IMR-90 (cell line): Measurements from ENCODE around the gene TRAPPC4. TPM values are rescaled to one million over a fixed set of nuclear protein-coding genes. Genes with fewer than 3 reads are reported as not detected.

ENCODE experiments used
- ATAC-seq: fragments of 200-7000 bp; cut with Tn5 transposase; 2 replicates; pipeline ENCODE4 v1.9.1; 2020; ENCODE audit warnings: low read depth, mild to moderate bottlenecking, moderate library complexity
- BruUV-seq: library from RNA; stranded (reverse); fragments of 400-500 nt; replicated peaks from 2 replicates; lab custom pipeline; 2021; lab: Mats Ljungman, UMichigan
- CTCF ChIA-PET: fragments of 300-600 bp; formaldehyde crosslinking; extraction: SDS; loops from one replicate; lab custom pipeline; 2021; ENCODE audit warnings: antibody characterized with exemption; lab: Yijun Ruan, JAX
- POLR2A ChIA-PET: fragments of 300-600 bp; sonication (Branson Sonifier 250); formaldehyde crosslinking; loops from one replicate; lab custom pipeline; 2022; ENCODE audit warnings: antibody characterized with exemption; ENCODE audit not compliant: unreplicated experiment; lab: Charles Lee
- DNase-seq: peaks from one replicate; pipeline ENCODE4 v3.0.0; 2013
- H2AFZ ChIP-seq: replicated peaks from 2 replicates; pipeline ENCODE3; 2013; ENCODE audit warnings: low read length, mild to moderate bottlenecking; ENCODE audit not compliant: poor library complexity
- H2AK5ac ChIP-seq: 2 replicates; pipeline ENCODE4 v1.6.1; 2013; ENCODE audit warnings: low read depth, low read length, inconsistent platforms
- H2AK9ac ChIP-seq: replicated peaks from 2 replicates; pipeline ENCODE3; 2013; ENCODE audit warnings: mild to moderate bottlenecking, low read depth, low read length, moderate library complexity; ENCODE audit not compliant: poor library complexity
- H2BK120ac ChIP-seq: 2 replicates; pipeline ENCODE4 v1.6.1; 2013; ENCODE audit warnings: low read depth, low read length, inconsistent platforms
- H2BK15ac ChIP-seq: 3 replicates; pipeline ENCODE4 v1.6.1; 2013; ENCODE audit warnings: low read depth, low read length, inconsistent platforms
- H2BK20ac ChIP-seq: 2 replicates; pipeline ENCODE4 v1.6.1; 2013; ENCODE audit warnings: low read depth, mild to moderate bottlenecking, inconsistent platforms, low read length, moderate library complexity
- H2BK5ac ChIP-seq: 2 replicates; pipeline ENCODE4 v1.6.1; 2013; ENCODE audit warnings: mild to moderate bottlenecking, low read depth, low read length, inconsistent platforms; ENCODE audit not compliant: poor library complexity, severe bottlenecking
- H3K14ac ChIP-seq: replicated peaks from 2 replicates; pipeline ENCODE4 v1.6.1; 2013; ENCODE audit warnings: low read depth, low read length, inconsistent platforms
- H3K18ac ChIP-seq: 2 replicates; pipeline ENCODE4 v1.6.1; 2013; ENCODE audit warnings: low read depth, low read length, control low read depth
- H3K23ac ChIP-seq: 2 replicates; pipeline ENCODE4 v1.6.1; 2013; ENCODE audit warnings: low read depth, low read length, inconsistent platforms
- H3K27ac ChIP-seq: 2 replicates; pipeline ENCODE4 v1.5.1; 2013; ENCODE audit warnings: mild to moderate bottlenecking, control low read depth, low read length; ENCODE audit not compliant: insufficient read depth
- H3K27me3 ChIP-seq: 2 replicates; pipeline ENCODE4 v1.6.1; 2013; ENCODE audit warnings: low read length; ENCODE audit not compliant: control insufficient read depth, insufficient read depth
- H3K36me3 ChIP-seq: 2 replicates; pipeline ENCODE4 v1.6.1; 2013; ENCODE audit warnings: low read length, mixed read lengths; ENCODE audit not compliant: control insufficient read depth, insufficient read depth
- H3K4ac ChIP-seq: 2 replicates; pipeline ENCODE4 v1.6.1; 2013; ENCODE audit warnings: low read depth, low read length, inconsistent platforms
- H3K4me1 ChIP-seq: 2 replicates; pipeline ENCODE4 v1.6.1; 2013; ENCODE audit warnings: low read length, mixed read lengths; ENCODE audit not compliant: control insufficient read depth, insufficient read depth
- H3K4me2 ChIP-seq: 2 replicates; pipeline ENCODE4 v1.6.1; 2013; ENCODE audit warnings: low read depth, mild to moderate bottlenecking, control low read depth, low read length, moderate library complexity
- H3K4me3 ChIP-seq: 2 replicates; pipeline ENCODE4 v1.5.1; 2013; ENCODE audit warnings: low read depth, mild to moderate bottlenecking, control low read depth, low read length, moderate library complexity; ENCODE audit not compliant: insufficient read depth
- H3K56ac ChIP-seq: 2 replicates; pipeline ENCODE4 v1.6.1; 2013; ENCODE audit warnings: low read length, inconsistent platforms; ENCODE audit not compliant: insufficient read depth; ENCODE audit errors: extremely low read depth
- H3K79me1 ChIP-seq, 2 experiments: 2 replicates each; pipeline ENCODE4 v1.6.1; 2013; ENCODE audit warnings: low read length in 2 of 2, inconsistent platforms in 1 of 2, low read depth in 1 of 2
- H3K9ac ChIP-seq: 2 replicates; pipeline ENCODE4 v1.6.1; 2013; ENCODE audit warnings: low read depth, low read length, control low read depth
- H3K9me1 ChIP-seq: 2 replicates; pipeline ENCODE4 v1.6.1; 2013; ENCODE audit warnings: low read length, inconsistent platforms; ENCODE audit not compliant: insufficient read depth
- H3K9me3 ChIP-seq: 2 replicates; pipeline ENCODE4 v1.6.1; 2013; ENCODE audit warnings: low read length; ENCODE audit not compliant: control insufficient read depth, insufficient read depth
- H4K20me1 ChIP-seq: 2 replicates; pipeline ENCODE4 v1.6.1; 2013; ENCODE audit warnings: low read length, inconsistent platforms; ENCODE audit not compliant: insufficient read depth
- H4K5ac ChIP-seq: 2 replicates; pipeline ENCODE4 v1.6.1; 2013; ENCODE audit warnings: mild to moderate bottlenecking, low read depth, low read length, control low read depth
- H4K8ac ChIP-seq, 2 experiments: 2 replicates each; pipeline ENCODE4 v1.6.1; 2013; ENCODE audit warnings: low read depth in 2 of 2, low read length in 2 of 2, control low read depth in 1 of 2, inconsistent platforms in 1 of 2
- H4K91ac ChIP-seq: 2 replicates; pipeline ENCODE4 v1.6.1; 2013; ENCODE audit warnings: low read depth, low read length, inconsistent platforms; ENCODE audit not compliant: insufficient read depth
- FOS ChIP-seq: fragments of 150-350 bp; IDR thresholded peaks from 2 replicates; pipeline ENCODE4 v1.6.1; 2016; ENCODE audit warnings: low read depth, low read length
- MAFK ChIP-seq: IDR thresholded peaks from 2 replicates; pipeline ENCODE4 v1.6.1; 2012; ENCODE audit warnings: low read depth, low read length, improper control_type of control experiment
- RCOR1 ChIP-seq: IDR thresholded peaks from 2 replicates; pipeline ENCODE4 v1.6.1; 2012; ENCODE audit warnings: mild to moderate bottlenecking, low read length, improper control_type of control experiment; ENCODE audit not compliant: insufficient replicate concordance
- WGBS, 2 experiments: methylation state at CpG; one replicate each; pipeline versions ENCODE4 v1.1.5 to v1.1.7; 2013; ENCODE audit warnings: missing lambda C conversion rate in 2 of 2; ENCODE audit not compliant: insufficient read length in 1 of 2; ENCODE audit errors: extremely low coverage in 2 of 2; 5-methylcytosine and 5-hydroxymethylcytosine counted together
- dilution Hi-C: fragments of 300-500 bp; cut with HindIII; formaldehyde crosslinking; loops from one replicate; pipeline ENCODE4 v1.14.3; 2018; ENCODE audit warnings: low sequenced_read_pairs; ENCODE audit not compliant: unreplicated experiment
- in situ Hi-C: fragments of 300-500 bp; cut with MboI; formaldehyde crosslinking; loops from 3 replicates; pipeline ENCODE4 v1.14.3; 2019; ENCODE audit warnings: low sequenced_read_pairs, inconsistent platforms, mixed read lengths
- intact Hi-C: fragments of 100-400 bp; cut with micrococcal nuclease; formaldehyde crosslinking; loops from 2 replicates; pipeline ENCODE4 v1.10.0; 2022
- polyA plus RNA-seq, 3 experiments: library from polyadenylated mRNA; depleted of rRNA; stranded (reverse); fragments of >200 nt; gene quantifications; 2 replicates each; pipeline ENCODE4 v1.2.3, GENCODE V29; 2012; ENCODE audit warnings: low replicate concordance in 1 of 3
- total RNA-seq: library from RNA; depleted of rRNA; stranded (reverse); fragments of >200 nt; gene quantifications from 2 replicates; pipeline ENCODE4 v1.2.3, GENCODE V29; 2012

Gene TRAPPC4
- total and polyA plus RNA-seq, 2 of the 4 experiments (the other 2 are of a cell fraction), result 102 to 162 TPM

DNA sequence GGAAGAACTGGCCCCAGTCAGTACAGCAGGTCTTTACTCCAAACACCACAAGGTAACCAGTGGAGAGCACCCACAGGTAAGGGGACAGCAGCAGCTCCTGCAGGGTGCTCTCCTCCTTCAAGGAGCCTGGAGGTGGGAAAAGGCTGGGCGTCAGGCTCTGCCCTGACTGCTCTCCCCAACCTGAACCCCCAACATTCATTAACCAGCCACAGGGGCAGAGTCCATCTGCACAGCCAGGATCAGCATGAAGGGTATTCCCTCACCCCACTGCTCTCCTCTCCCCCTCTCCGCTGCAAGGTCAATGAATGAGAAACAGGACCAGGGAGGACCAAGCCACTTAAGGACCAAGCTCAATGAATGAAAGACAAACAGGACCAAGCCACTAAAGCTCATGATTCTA is 8.4 kb downstream of the TRAPPC4 start:
- intact Hi-C loops, result no loop called here
- Histone ChIP-seq H3K9me1 (no peaks in the 10 kb centered on the region; the same call in 1 of the 2 replicates), H3K4ac (no peak overlapping the region), H2BK5ac (no peak overlapping the region), H3K9ac (no peak overlapping the region), H3K4me3 (no peak overlapping the region), H3K4me2 (no peak overlapping the region), H4K91ac (no peak overlapping the region), H2AFZ (no peak overlapping the region), H2BK120ac (no peak overlapping the region), H3K18ac (no peak overlapping the region), H3K23ac (no peak overlapping the region), H3K27ac (no peak overlapping the region), H2BK20ac (no peak overlapping the region), H3K56ac (no peak overlapping the region), H3K4me1 (no peaks in the 10 kb centered on the region), H3K79me1 (peaks cover 13 to 41% of the 10 kb centered on the region in 2 experiments; a peak in 3 of 4 replicates), H2BK15ac (no peak overlapping the region), H4K20me1 (no peaks in the 10 kb centered on the region; the same call in 1 of the 2 replicates), H2AK5ac (no peak overlapping the region), H3K27me3 (no peaks in the 10 kb centered on the region), H3K9me3 (no peaks in the 10 kb centered on the region), H4K5ac (no peak overlapping the region), H4K8ac (no peak overlapping the region), H3K14ac (no peak overlapping the region), H3K36me3 (peaks cover 25% of the 10 kb centered on the region), H2AK9ac (no peak overlapping the region)
- BruUV-seq, result no TSS peak
- WGBS, 2 experiments, result no CpG with 5 or more reads among the region's 2 CpGs
- TF ChIP-seq FOS (no peak), MAFK (no peak), RCOR1 (no peak)
- ATAC-seq, result no peak
- dilution Hi-C loops, result no loop called here
- POLR2A ChIA-PET, result no interaction called here
- CTCF ChIA-PET, result no interaction called here
- no peak for DNase-seq
- in situ Hi-C loops, result no loop called here
